Fibroblast of lung (primary cell): ENCODE results near the gene ZNF22.

Experiments used
- EZH2 ChIP-seq: IDR thresholded peaks from 2 replicates; pipeline ENCODE4 v1.5.1; 2012; ENCODE audit warnings: low read length, control low read depth, mild to moderate bottlenecking; ENCODE audit errors: missing control alignments
- TF ChIP-seq, protein P1 (sequence below), 2 donors: IDR thresholded peaks in 1 of 2; conservative IDR thresholded peaks in 1 of 2; 1 replicate in 1 of 2; 2 replicates in 1 of 2; pipeline ENCODE4 v1.5.1; 2011 to 2012; ENCODE audit warnings: low read length in 2 of 2, control low read depth in 1 of 2, inconsistent platforms in 1 of 2, low read depth in 1 of 2, mild to moderate bottlenecking in 1 of 2

DNA sequence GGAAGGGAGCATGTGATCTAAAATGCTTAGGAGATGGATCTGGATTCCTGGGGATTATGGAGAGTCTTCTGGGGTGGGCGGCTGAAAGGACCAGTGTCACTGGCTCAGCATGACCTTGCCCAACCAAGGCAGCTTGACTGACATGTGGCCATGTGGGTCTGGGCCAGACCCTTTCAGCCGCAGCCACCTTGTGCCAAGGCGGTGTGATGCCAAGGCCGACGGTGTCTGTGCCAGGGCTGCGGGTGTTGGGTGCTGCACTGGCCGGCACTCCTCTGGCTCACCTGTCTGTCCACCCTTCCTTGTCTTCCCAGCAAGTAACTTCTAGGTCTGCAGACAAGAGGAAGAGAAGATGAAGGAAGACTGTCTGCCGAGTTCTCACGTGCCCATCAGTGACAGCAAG, 30.9 kb upstream of the ZNF22 start:
- TF ChIP-seq, protein P1, sequence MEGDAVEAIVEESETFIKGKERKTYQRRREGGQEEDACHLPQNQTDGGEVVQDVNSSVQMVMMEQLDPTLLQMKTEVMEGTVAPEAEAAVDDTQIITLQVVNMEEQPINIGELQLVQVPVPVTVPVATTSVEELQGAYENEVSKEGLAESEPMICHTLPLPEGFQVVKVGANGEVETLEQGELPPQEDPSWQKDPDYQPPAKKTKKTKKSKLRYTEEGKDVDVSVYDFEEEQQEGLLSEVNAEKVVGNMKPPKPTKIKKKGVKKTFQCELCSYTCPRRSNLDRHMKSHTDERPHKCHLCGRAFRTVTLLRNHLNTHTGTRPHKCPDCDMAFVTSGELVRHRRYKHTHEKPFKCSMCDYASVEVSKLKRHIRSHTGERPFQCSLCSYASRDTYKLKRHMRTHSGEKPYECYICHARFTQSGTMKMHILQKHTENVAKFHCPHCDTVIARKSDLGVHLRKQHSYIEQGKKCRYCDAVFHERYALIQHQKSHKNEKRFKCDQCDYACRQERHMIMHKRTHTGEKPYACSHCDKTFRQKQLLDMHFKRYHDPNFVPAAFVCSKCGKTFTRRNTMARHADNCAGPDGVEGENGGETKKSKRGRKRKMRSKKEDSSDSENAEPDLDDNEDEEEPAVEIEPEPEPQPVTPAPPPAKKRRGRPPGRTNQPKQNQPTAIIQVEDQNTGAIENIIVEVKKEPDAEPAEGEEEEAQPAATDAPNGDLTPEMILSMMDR (conservative IDR thresholded peaks at IDR 0.05 in 1 of 2, IDR thresholded peaks at IDR 0.05 in 1 of 2; ENCODE audit: low read depth in 1 of 2, low read length in 2 of 2) = no peak
- no peak for TF ChIP-seq EZH2
